A549 (cell line): ENCODE measurements around the gene SGCD. TPM values are rescaled to one million over a fixed set of nuclear protein-coding genes. Genes with fewer than 3 reads are reported as not detected.
A peak's percentile ranks its signal among the peaks of the same experiment; 100 is the strongest.

ENCODE experiments used
- ATAC-seq, 2 experiments: fragments of 200-7000 bp in 1 of 2; fragments of >200 bp in 1 of 2; cut with Nextera tagmentation in 1 of 2; cut with Tn5 transposase in 1 of 2; 3 replicates each; pipeline versions ENCODE4 v1.8.0 to v1.9.1; 2018 to 2020; ENCODE audit warnings: mild to moderate bottlenecking in 1 of 2, moderate library complexity in 1 of 2
- CTCF ChIA-PET: fragments of 300-600 bp; sonication (Branson Sonifier 250); formaldehyde crosslinking; extraction: SDS; loops from one replicate; lab custom pipeline; 2021; ENCODE audit warnings: antibody characterized with exemption, inconsistent platforms; lab: Yijun Ruan, JAX
- POLR2A ChIA-PET: fragments of 350-600 bp; formaldehyde crosslinking; extraction: SDS; loops from one replicate; lab custom pipeline; 2021; ENCODE audit warnings: antibody characterized with exemption, inconsistent platforms; lab: Yijun Ruan, JAX
- DNase-seq, 2 experiments: peaks; one replicate each; pipeline versions ENCODE4 v3.0.0 to v3.0.0-alpha.2; 2011 to 2016; ENCODE audit warnings: low read depth in 1 of 2, low spot score in 1 of 2
- FAIRE-seq: peaks from 2 replicates; lab custom pipeline; 2011; peaks lifted over from hg19 to GRCh38; lab: Jason Lieb, UNC
- H3K27ac ChIP-seq, 2 experiments: fragments of >200 bp; sonication (Bioruptor Twin); formaldehyde crosslinking; 3 replicates each; pipeline ENCODE4 v1.5.1; 2016 to 2017
- H3K4me1 ChIP-seq: fragments of >200 bp; sonication (Bioruptor Twin); formaldehyde crosslinking; 3 replicates; pipeline ENCODE4 v1.6.1; 2016
- H3K4me2 ChIP-seq: fragments of >200 bp; sonication (Bioruptor Twin); formaldehyde crosslinking; 3 replicates; pipeline ENCODE4 v1.6.1; 2016
- H3K4me3 ChIP-seq: fragments of >200 bp; sonication (Bioruptor Twin); formaldehyde crosslinking; 3 replicates; pipeline ENCODE4 v1.5.1; 2016
- H3K9me3 ChIP-seq: fragments of >200 bp; sonication (Bioruptor Twin); formaldehyde crosslinking; 3 replicates; pipeline ENCODE4 v1.6.1; 2016
- CEBPB ChIP-seq, 2 experiments: fragments of >200 bp in 1 of 2; sonication (Bioruptor Twin) in 1 of 2; formaldehyde crosslinking in 1 of 2; IDR thresholded peaks; 2 replicates each; pipeline ENCODE4 v1.6.1; 2012 to 2016
- CHD4 ChIP-seq: fragments of 200-600 bp; sonication (generic); IDR thresholded peaks from 2 replicates; pipeline ENCODE4 v1.6.1; 2016; ENCODE audit warnings: antibody characterized with exemption, mild to moderate bottlenecking, borderline replicate concordance
- FOSB ChIP-seq: fragments of 250-450 bp; sonication (Bioruptor Pico); IDR thresholded peaks from 2 replicates; pipeline ENCODE4 v1.5.0; 2020; ENCODE audit warnings: mild to moderate bottlenecking, moderate library complexity
- FOSL2 ChIP-seq, 2 experiments: fragments of 450-650 bp in 1 of 2; fragments of >200 bp in 1 of 2; sonication (Bioruptor Twin) in 1 of 2; formaldehyde crosslinking; IDR thresholded peaks; 2 replicates each; pipeline versions ENCODE4 v1.5.0 to v1.6.1; 2016 to 2020; ENCODE audit warnings: mild to moderate bottlenecking in 1 of 2, moderate library complexity in 1 of 2
- GATA3 ChIP-seq: IDR thresholded peaks from 2 replicates; pipeline ENCODE4 v1.6.1; 2012; ENCODE audit warnings: borderline replicate concordance
- HDAC2 ChIP-seq: fragments of 200-600 bp; sonication (generic); IDR thresholded peaks from 2 replicates; pipeline ENCODE4 v1.6.1; 2016
- HOXB5 ChIP-seq: fragments of 250-450 bp; sonication (Bioruptor Pico); IDR thresholded peaks from 2 replicates; pipeline ENCODE4 v1.5.0; 2020; ENCODE audit warnings: mild to moderate bottlenecking, moderate library complexity
- JUN ChIP-seq, 2 experiments: fragments of >200 bp; sonication (Bioruptor Twin); formaldehyde crosslinking; IDR thresholded peaks; 2 replicates in 1 of 2; 3 replicates in 1 of 2; pipeline ENCODE4 v1.6.1; 2016 to 2017
- JUNB ChIP-seq: fragments of >200 bp; sonication (Bioruptor Twin); formaldehyde crosslinking; IDR thresholded peaks from 2 replicates; pipeline ENCODE4 v1.6.1; 2016
- MAFK ChIP-seq: fragments of 450-650 bp; IDR thresholded peaks from 2 replicates; pipeline ENCODE4 v1.6.1; 2014; ENCODE audit not compliant: partially characterized antibody
- MAZ ChIP-seq: fragments of 150-350 bp; IDR thresholded peaks from 2 replicates; pipeline ENCODE4 v1.6.1; 2014; ENCODE audit warnings: antibody characterized with exemption, low read depth, low read length, borderline replicate concordance
- NFE2L2 ChIP-seq: fragments of 150-350 bp; conservative IDR thresholded peaks from 2 replicates; pipeline ENCODE4 v1.6.1; 2014; ENCODE audit warnings: low read length
- NPAS2 ChIP-seq: fragments of 250-450 bp; sonication (Bioruptor Pico); IDR thresholded peaks from 2 replicates; pipeline ENCODE4 v1.8.0; 2022; ENCODE audit warnings: mild to moderate bottlenecking, moderate library complexity, borderline replicate concordance
- NR3C1 ChIP-seq: fragments of >200 bp; sonication (Bioruptor Twin); formaldehyde crosslinking; IDR thresholded peaks from 3 replicates; pipeline ENCODE4 v1.6.1; 2017
- RCOR1 ChIP-seq: fragments of 150-350 bp; IDR thresholded peaks from 2 replicates; pipeline ENCODE4 v1.6.1; 2014; ENCODE audit warnings: antibody characterized with exemption, low read length, low read depth
- RFX5 ChIP-seq: fragments of 450-650 bp; IDR thresholded peaks from 2 replicates; pipeline ENCODE4 v1.7.1; 2014; ENCODE audit warnings: antibody characterized with exemption, mild to moderate bottlenecking, moderate library complexity
- SREBF2 ChIP-seq: fragments of 450-650 bp; IDR thresholded peaks from 2 replicates; pipeline ENCODE4 v1.6.1; 2014; ENCODE audit warnings: mild to moderate bottlenecking, moderate library complexity
- TFCP2L1 ChIP-seq: fragments of 250-450 bp; sonication (Bioruptor Pico); IDR thresholded peaks from 2 replicates; pipeline ENCODE4 v1.5.0; 2021; ENCODE audit warnings: mild to moderate bottlenecking
- ZFP36 ChIP-seq: fragments of 450-650 bp; IDR thresholded peaks from 2 replicates; pipeline ENCODE4 v1.6.1; 2014; ENCODE audit warnings: borderline replicate concordance; ENCODE audit not compliant: partially characterized antibody
- WGBS: methylation state at CpG from one replicate; pipeline ENCODE4 v1.1.6; 2017; ENCODE audit errors: missing lambda C conversion rate; 5-methylcytosine and 5-hydroxymethylcytosine counted together
- polyA plus RNA-seq, 4 experiments: library from polyadenylated mRNA; depleted of rRNA in 3 of 4; stranded (reverse); fragments of >200 nt; fragmentation: RNase III in 1 of 4; extraction: RNeasy Plus Mini Kit Qiagen cat#74134 plus additional on column Dnase treatment in 1 of 4; gene quantifications; 2 replicates in 3 of 4; 3 replicates in 1 of 4; pipeline ENCODE4 v1.2.3, GENCODE V29; 2011 to 2017
- TF ChIP-seq, protein P1 (sequence below): fragments of 450-650 bp; IDR thresholded peaks from 2 replicates; pipeline ENCODE4 v1.6.1; 2014; ENCODE audit warnings: antibody characterized with exemption
- TF ChIP-seq, protein P2 (sequence below): fragments of 150-350 bp; IDR thresholded peaks from 2 replicates; pipeline ENCODE4 v1.6.1; 2014; ENCODE audit warnings: low read depth, mild to moderate bottlenecking, low read length
- TF ChIP-seq, protein P3 (sequence below): fragments of 200-600 bp; sonication (generic); IDR thresholded peaks from 2 replicates; pipeline ENCODE4 v1.6.1; 2016; ENCODE audit warnings: antibody characterized with exemption, mild to moderate bottlenecking, moderate library complexity
- TF ChIP-seq, protein P4 (sequence below): IDR thresholded peaks from 2 replicates; pipeline ENCODE4 v1.6.1; 2012

SGCD gene
- polyA plus RNA-seq, 2 of the 4 experiments (the other 2 are of a cell fraction) = 7.6 to 10.6 TPM

DNA sequence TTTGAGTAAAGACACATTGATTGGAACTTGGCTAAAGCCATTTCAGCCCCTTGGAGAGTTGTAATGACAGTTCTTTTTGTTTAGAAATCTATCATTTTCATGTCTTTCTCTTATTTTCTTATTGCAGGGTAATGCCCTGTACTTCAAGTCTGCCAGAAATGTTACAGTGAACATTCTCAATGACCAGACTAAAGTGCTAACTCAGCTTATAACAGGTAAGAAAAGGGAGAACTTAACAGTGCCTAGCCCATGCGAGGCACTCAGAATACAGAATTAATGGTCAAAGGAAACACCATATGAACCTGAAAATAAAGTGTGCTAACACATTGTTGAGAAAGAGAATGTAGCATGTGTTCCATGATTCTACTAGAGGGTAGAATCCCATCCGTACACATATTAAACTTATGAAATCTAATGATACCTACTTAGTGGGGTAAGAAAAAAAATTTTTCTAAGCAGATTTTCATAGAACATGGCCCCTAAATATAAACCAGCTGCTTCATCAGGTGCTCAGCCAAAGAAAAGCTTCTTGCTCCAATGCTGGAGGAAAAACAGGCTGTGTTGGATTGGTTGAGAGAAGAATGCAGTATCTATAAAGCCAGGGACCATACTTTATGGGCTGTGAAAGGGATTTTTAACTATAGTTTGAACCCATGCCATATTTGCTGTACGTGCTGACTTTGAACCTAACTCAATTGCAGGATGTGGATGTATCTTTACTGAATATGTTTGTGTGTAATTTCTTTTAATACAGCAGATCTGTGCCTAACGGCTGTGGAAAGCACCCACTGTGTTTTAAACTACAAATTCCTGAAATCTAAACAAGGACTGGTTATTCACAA is 262.4 kb downstream of the SGCD start:
- DNase-seq = no peak
- peak; percentile 23 for FAIRE-seq
- TF ChIP-seq TFCP2L1 (CRISPR knock-in tag) = no peak
- TF ChIP-seq, protein P1, sequence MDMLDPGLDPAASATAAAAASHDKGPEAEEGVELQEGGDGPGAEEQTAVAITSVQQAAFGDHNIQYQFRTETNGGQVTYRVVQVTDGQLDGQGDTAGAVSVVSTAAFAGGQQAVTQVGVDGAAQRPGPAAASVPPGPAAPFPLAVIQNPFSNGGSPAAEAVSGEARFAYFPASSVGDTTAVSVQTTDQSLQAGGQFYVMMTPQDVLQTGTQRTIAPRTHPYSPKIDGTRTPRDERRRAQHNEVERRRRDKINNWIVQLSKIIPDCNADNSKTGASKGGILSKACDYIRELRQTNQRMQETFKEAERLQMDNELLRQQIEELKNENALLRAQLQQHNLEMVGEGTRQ = no peak
- TF ChIP-seq, protein P2, sequence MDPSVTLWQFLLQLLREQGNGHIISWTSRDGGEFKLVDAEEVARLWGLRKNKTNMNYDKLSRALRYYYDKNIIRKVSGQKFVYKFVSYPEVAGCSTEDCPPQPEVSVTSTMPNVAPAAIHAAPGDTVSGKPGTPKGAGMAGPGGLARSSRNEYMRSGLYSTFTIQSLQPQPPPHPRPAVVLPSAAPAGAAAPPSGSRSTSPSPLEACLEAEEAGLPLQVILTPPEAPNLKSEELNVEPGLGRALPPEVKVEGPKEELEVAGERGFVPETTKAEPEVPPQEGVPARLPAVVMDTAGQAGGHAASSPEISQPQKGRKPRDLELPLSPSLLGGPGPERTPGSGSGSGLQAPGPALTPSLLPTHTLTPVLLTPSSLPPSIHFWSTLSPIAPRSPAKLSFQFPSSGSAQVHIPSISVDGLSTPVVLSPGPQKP = no peak
- TF ChIP-seq ZFP36 = no peak
- peak; percentile 82 for TF ChIP-seq MAFK
- no peak for TF ChIP-seq MAZ
- ChIA-PET CTCF (no interaction called here), POLR2A (no interaction called here)
- WGBS = 69% methylated on average over 4 of the region's 4 CpGs
- no peak for ATAC-seq
- H3K27ac ChIP-seq = no peak overlapping the region
- H3K9me3 ChIP-seq = no peaks in the 10 kb centered on the region
- H3K4me3 ChIP-seq = no peak overlapping the region
- no peak overlapping the region for H3K4me2 ChIP-seq
- no peaks in the 10 kb centered on the region for H3K4me1 ChIP-seq

DNA sequence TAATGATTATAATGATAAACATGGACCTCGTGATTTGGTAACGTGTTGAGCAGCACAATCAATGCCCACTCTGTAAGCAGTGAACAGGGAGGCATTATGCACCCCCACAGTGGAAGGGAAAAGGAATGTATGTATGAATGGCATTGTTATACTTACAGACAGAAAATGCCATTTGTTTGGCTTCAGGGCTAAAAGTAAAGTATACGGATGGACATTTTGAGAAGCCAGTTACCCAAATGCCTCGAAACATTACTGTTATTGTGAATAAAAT is 262.9 kb downstream of the SGCD start:
- Histone ChIP-seq H3K4me2 (no peak overlapping the region), H3K9me3 (no peaks in the 10 kb centered on the region), H3K4me1 (no peaks in the 10 kb centered on the region), H3K4me3 (no peak overlapping the region), H3K27ac (no peak overlapping the region)
- DNase-seq (no peak), FAIRE-seq (no peak), ATAC-seq (no peak)
- TF ChIP-seq CHD4 (no peak), RFX5 (no peak), RCOR1 (no peak), JUNB (no peak), JUN (IDR thresholded peaks at IDR 0.05) (no peak), GATA3 (no peak), FOSB (CRISPR knock-in tag) (no peak), CEBPB (IDR thresholded peaks at IDR 0.05) (no peak)
- TF ChIP-seq, protein P3, sequence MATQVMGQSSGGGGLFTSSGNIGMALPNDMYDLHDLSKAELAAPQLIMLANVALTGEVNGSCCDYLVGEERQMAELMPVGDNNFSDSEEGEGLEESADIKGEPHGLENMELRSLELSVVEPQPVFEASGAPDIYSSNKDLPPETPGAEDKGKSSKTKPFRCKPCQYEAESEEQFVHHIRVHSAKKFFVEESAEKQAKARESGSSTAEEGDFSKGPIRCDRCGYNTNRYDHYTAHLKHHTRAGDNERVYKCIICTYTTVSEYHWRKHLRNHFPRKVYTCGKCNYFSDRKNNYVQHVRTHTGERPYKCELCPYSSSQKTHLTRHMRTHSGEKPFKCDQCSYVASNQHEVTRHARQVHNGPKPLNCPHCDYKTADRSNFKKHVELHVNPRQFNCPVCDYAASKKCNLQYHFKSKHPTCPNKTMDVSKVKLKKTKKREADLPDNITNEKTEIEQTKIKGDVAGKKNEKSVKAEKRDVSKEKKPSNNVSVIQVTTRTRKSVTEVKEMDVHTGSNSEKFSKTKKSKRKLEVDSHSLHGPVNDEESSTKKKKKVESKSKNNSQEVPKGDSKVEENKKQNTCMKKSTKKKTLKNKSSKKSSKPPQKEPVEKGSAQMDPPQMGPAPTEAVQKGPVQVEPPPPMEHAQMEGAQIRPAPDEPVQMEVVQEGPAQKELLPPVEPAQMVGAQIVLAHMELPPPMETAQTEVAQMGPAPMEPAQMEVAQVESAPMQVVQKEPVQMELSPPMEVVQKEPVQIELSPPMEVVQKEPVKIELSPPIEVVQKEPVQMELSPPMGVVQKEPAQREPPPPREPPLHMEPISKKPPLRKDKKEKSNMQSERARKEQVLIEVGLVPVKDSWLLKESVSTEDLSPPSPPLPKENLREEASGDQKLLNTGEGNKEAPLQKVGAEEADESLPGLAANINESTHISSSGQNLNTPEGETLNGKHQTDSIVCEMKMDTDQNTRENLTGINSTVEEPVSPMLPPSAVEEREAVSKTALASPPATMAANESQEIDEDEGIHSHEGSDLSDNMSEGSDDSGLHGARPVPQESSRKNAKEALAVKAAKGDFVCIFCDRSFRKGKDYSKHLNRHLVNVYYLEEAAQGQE = no peak
- WGBS = 71% methylated on average over 4 of the region's 4 CpGs
- ChIA-PET CTCF (no interaction called here), POLR2A (no interaction called here)

DNA sequence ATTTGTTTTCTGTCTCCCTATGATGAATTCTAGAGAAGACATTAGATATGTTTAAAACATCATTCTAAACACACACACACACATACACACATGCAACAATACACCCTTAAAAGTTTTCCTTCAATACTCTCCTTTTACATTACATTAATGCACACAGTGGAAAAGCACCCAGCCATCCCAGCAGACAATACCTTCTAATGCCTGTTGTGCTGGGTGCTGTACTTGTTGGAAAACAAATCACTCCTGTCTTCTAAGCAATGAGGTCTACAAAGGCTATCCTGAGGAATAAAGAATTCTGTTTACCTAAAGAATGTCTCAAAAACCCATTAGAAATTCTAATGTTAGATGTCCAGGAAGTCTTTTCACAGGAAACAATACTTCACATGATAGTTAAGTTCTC is 264.0 kb downstream of the SGCD start:
- no peak for TF ChIP-seq NFE2L2
- TF ChIP-seq HDAC2 = no peak
- no peak for TF ChIP-seq NR3C1
- TF ChIP-seq, protein P4, sequence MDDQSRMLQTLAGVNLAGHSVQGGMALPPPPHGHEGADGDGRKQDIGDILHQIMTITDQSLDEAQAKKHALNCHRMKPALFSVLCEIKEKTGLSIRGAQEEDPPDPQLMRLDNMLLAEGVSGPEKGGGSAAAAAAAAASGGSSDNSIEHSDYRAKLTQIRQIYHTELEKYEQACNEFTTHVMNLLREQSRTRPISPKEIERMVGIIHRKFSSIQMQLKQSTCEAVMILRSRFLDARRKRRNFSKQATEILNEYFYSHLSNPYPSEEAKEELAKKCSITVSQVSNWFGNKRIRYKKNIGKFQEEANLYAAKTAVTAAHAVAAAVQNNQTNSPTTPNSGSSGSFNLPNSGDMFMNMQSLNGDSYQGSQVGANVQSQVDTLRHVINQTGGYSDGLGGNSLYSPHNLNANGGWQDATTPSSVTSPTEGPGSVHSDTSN = no peak
- TF ChIP-seq ZFP36 = no peak
- no peak for TF ChIP-seq HOXB5 (CRISPR knock-in tag)
- TF ChIP-seq SREBF2 = no peak
- no peak for TF ChIP-seq FOSL2 (IDR thresholded peaks at IDR 0.05)
- TF ChIP-seq FOSL2 (CRISPR knock-in tag; IDR thresholded peaks at IDR 0.05) = no peak
- TF ChIP-seq NPAS2 (CRISPR knock-in tag) = no peak
- no peak for TF ChIP-seq TFCP2L1 (CRISPR knock-in tag)
- H3K27ac ChIP-seq = no peak overlapping the region
- H3K9me3 ChIP-seq = no peaks in the 10 kb centered on the region
- H3K4me1 ChIP-seq = no peaks in the 10 kb centered on the region
- ChIA-PET POLR2A (no interaction called here), CTCF (no interaction called here)
- no peak overlapping the region for H3K4me2 ChIP-seq
- no peak for FAIRE-seq
- H3K4me3 ChIP-seq = no peak overlapping the region
- no peak for DNase-seq
- ATAC-seq = no peak
